K562 (cell line): Measurements from ENCODE around the gene SND1. TPM values are rescaled to one million over a fixed set of nuclear protein-coding genes. Genes with fewer than 3 reads are reported as not detected.

Experiments
- ATAC-seq: fragments of 200-7000 bp; cut with Tn5 transposase; 3 replicates; pipeline ENCODE4 v1.9.1; 2020; ENCODE audit warnings: moderate library complexity
- BruUV-seq: library from RNA; stranded (reverse); fragments of 400-500 nt; replicated peaks from 2 replicates; lab custom pipeline; 2021; lab: Mats Ljungman, UMichigan
- CTCF ChIA-PET: fragments of 300-600 bp; formaldehyde crosslinking; extraction: SDS; loops from one replicate; lab custom pipeline; 2021; ENCODE audit warnings: low intra/inter-chr PET ratio; lab: Yijun Ruan, JAX
- POLR2A ChIA-PET: fragments of 300-600, 350-650 bp; sonication (Branson Sonifier 250); formaldehyde crosslinking; extraction: SDS; loops from one replicate; lab custom pipeline; 2021; ENCODE audit warnings: antibody characterized with exemption, inconsistent platforms; lab: Yijun Ruan, JAX
- DNase-seq, 4 experiments: peaks; one replicate each; pipeline versions ENCODE4 v3.0.0 to v3.0.0-alpha.2; 2011 to 2018; ENCODE audit warnings: low spot score in 3 of 4, mixed read lengths in 3 of 4; ENCODE audit errors: extremely low read depth in 1 of 4
- FAIRE-seq: peaks from 2 replicates; lab custom pipeline; 2011; peaks lifted over from hg19 to GRCh38; lab: Jason Lieb, UNC
- H2AFZ ChIP-seq: 2 replicates; pipeline ENCODE4 v1.6.0; 2011; ENCODE audit warnings: low read depth, low read length, control low read depth, inconsistent platforms
- H3K27ac ChIP-seq: fragments of 200-600 bp; 3 replicates; pipeline ENCODE4 v1.8.0; 2011; ENCODE audit warnings: low read depth, mild to moderate bottlenecking, control low read depth, inconsistent platforms, low read length, moderate library complexity, mixed read lengths; ENCODE audit errors: extremely low read depth
- H3K27me3 ChIP-seq, 2 experiments: fragments of 300-600 bp in 1 of 2; 2 replicates in 1 of 2; 3 replicates in 1 of 2; pipeline versions ENCODE4 v1.6.0 to v1.8.0; 2011; ENCODE audit warnings: inconsistent platforms in 2 of 2, low read length in 2 of 2, mild to moderate bottlenecking in 1 of 2, mixed read lengths in 1 of 2, moderate library complexity in 1 of 2; ENCODE audit not compliant: control insufficient read depth in 2 of 2, insufficient read depth in 2 of 2
- H3K36me3 ChIP-seq: fragments of 300-600 bp; 3 replicates; pipeline ENCODE4 v1.8.0; 2011; ENCODE audit warnings: mild to moderate bottlenecking, low read length, inconsistent platforms; ENCODE audit not compliant: control insufficient read depth, insufficient read depth
- H3K4me1 ChIP-seq, 2 experiments: fragments of 200-600 bp in 1 of 2; replicated peaks in 1 of 2; 2 replicates in 1 of 2; 3 replicates in 1 of 2; pipeline versions ENCODE4 v1.5.1 to v1.8.0; 2011; ENCODE audit warnings: inconsistent platforms in 2 of 2, low read length in 2 of 2, mild to moderate bottlenecking in 1 of 2, mixed read lengths in 1 of 2, moderate library complexity in 1 of 2; ENCODE audit not compliant: control insufficient read depth in 2 of 2, insufficient read depth in 2 of 2
- H3K4me2 ChIP-seq: 2 replicates; pipeline ENCODE4 v1.6.1; 2011; ENCODE audit warnings: low read length, control low read depth, inconsistent platforms, mixed read lengths; ENCODE audit not compliant: insufficient read depth
- H3K4me3 ChIP-seq: fragments of 200-600 bp; sonication (generic), shearing (Covaris generic); 2 replicates; pipeline ENCODE4 v1.5.1; 2016; ENCODE audit warnings: control low read depth, inconsistent platforms
- H3K79me2 ChIP-seq: fragments of 200-600 bp; 3 replicates; pipeline ENCODE4 v1.8.0; 2011; ENCODE audit warnings: low read length, inconsistent platforms; ENCODE audit not compliant: control insufficient read depth, insufficient read depth
- H3K9ac ChIP-seq, 2 experiments: 2 replicates each; pipeline versions ENCODE4 v1.6.0 to v1.6.1; 2011; ENCODE audit warnings: low read depth in 2 of 2, low read length in 2 of 2, control low read depth in 1 of 2, inconsistent platforms in 1 of 2, mild to moderate bottlenecking in 1 of 2, mixed read lengths in 1 of 2; ENCODE audit not compliant: insufficient read depth in 1 of 2
- H3K9me1 ChIP-seq: one replicate; pipeline ENCODE4 v1.6.0; 2011; ENCODE audit warnings: inconsistent platforms, mild to moderate bottlenecking, low read length, moderate library complexity; ENCODE audit not compliant: control insufficient read depth, insufficient read depth
- H3K9me3 ChIP-seq: replicated peaks from 2 replicates; pipeline ENCODE4 v1.5.1; 2011; ENCODE audit warnings: low read depth, low read length, inconsistent platforms; ENCODE audit not compliant: control insufficient read depth, insufficient read depth
- H4K20me1 ChIP-seq: replicated peaks from 2 replicates; pipeline ENCODE4 v1.6.1; 2011; ENCODE audit warnings: low read length, inconsistent platforms, mixed read lengths; ENCODE audit not compliant: control insufficient read depth, insufficient read depth
- ARID1B ChIP-seq: fragments of 450-650 bp; IDR thresholded peaks from 2 replicates; pipeline ENCODE4 v1.6.1; 2016; ENCODE audit warnings: antibody characterized with exemption, mild to moderate bottlenecking, inconsistent platforms
- CBFA2T3 ChIP-seq: fragments of 450-650 bp; IDR thresholded peaks from 2 replicates; pipeline ENCODE4 v1.6.1; 2017
- CBX3 ChIP-seq, 2 experiments: IDR thresholded peaks; 1 replicate in 1 of 2; 2 replicates in 1 of 2; pipeline ENCODE4 v1.6.1; 2012; ENCODE audit warnings: inconsistent platforms in 2 of 2, low read length in 2 of 2, borderline replicate concordance in 1 of 2, control low read depth in 1 of 2
- CEBPG ChIP-seq, 3 experiments: fragments of 200-800 bp in 1 of 3; sonication (Bioruptor generic) in 1 of 3; sonication (generic) in 1 of 3; formaldehyde crosslinking in 1 of 3; IDR thresholded peaks in 2 of 3; conservative IDR thresholded peaks in 1 of 3; 2 replicates each; pipeline versions ENCODE4 v1.6.1 to v1.8.0; 2016 to 2022; ENCODE audit warnings: missing compliant biosample characterization in 2 of 3, missing genetic modification characterization in 2 of 3, mild to moderate bottlenecking in 1 of 3, missing genetic modification reagents in 1 of 3
- EGR1 ChIP-seq: fragments of 450-650 bp; conservative IDR thresholded peaks from 2 replicates; pipeline ENCODE4 v1.6.1; 2017; ENCODE audit warnings: mild to moderate bottlenecking
- FOXA3 ChIP-seq, 2 experiments: fragments of 450-650 bp in 1 of 2; sonication (generic) in 1 of 2; formaldehyde crosslinking; IDR thresholded peaks in 1 of 2; conservative IDR thresholded peaks in 1 of 2; 2 replicates each; pipeline versions ENCODE4 v1.4.0 to v1.8.0; 2020 to 2022; ENCODE audit warnings: mild to moderate bottlenecking in 2 of 2, missing genetic modification reagents in 1 of 2
- HDAC1 ChIP-seq, 2 experiments: fragments of 450-650 bp; IDR thresholded peaks; 2 replicates each; pipeline ENCODE4 v1.6.1; 2016 to 2017; ENCODE audit warnings: inconsistent platforms in 1 of 2, mild to moderate bottlenecking in 1 of 2, moderate library complexity in 1 of 2
- KDM1A ChIP-seq, 2 experiments: fragments of 450-650 bp; IDR thresholded peaks; 2 replicates each; pipeline ENCODE4 v1.6.1; 2016; ENCODE audit warnings: mild to moderate bottlenecking in 2 of 2
- KLF1 ChIP-seq: fragments of 450-650 bp; IDR thresholded peaks from 2 replicates; pipeline ENCODE4 v1.6.1; 2016; ENCODE audit warnings: missing genetic modification characterization, missing compliant biosample characterization
- NCOR1 ChIP-seq: fragments of 450-650 bp; IDR thresholded peaks from 2 replicates; pipeline ENCODE4 v1.6.1; 2016; ENCODE audit warnings: mild to moderate bottlenecking, moderate library complexity
- NFIC ChIP-seq: fragments of 450-650 bp; IDR thresholded peaks from 2 replicates; pipeline ENCODE4 v1.6.1; 2017; ENCODE audit warnings: mild to moderate bottlenecking, inconsistent platforms
- POLR2AphosphoS5 ChIP-seq: IDR thresholded peaks from 2 replicates; pipeline ENCODE4 v1.6.1; 2011; ENCODE audit warnings: mild to moderate bottlenecking, low read depth, low read length, moderate library complexity; ENCODE audit not compliant: control insufficient read depth, insufficient read depth
- SP1 ChIP-seq: sonication (generic); formaldehyde crosslinking; IDR thresholded peaks from 2 replicates; pipeline ENCODE4 v1.8.1; 2022; ENCODE audit warnings: mild to moderate bottlenecking, missing genetic modification reagents
- TCF7 ChIP-seq: sonication (generic); IDR thresholded peaks from 2 replicates; pipeline ENCODE4 v1.6.1; 2016; ENCODE audit warnings: antibody characterized with exemption, borderline replicate concordance
- ZKSCAN1 ChIP-seq: fragments of 150-350 bp; IDR thresholded peaks from 2 replicates; pipeline ENCODE4 v1.6.1; 2016; ENCODE audit warnings: low read depth, low read length
- ZNF175 ChIP-seq: fragments of 200-800 bp; sonication (Bioruptor generic); IDR thresholded peaks from 2 replicates; pipeline ENCODE4 v1.6.1; 2016; ENCODE audit warnings: low read depth, mild to moderate bottlenecking, missing genetic modification characterization, missing compliant biosample characterization
- ZNF232 ChIP-seq: sonication (generic); formaldehyde crosslinking; IDR thresholded peaks from 2 replicates; pipeline ENCODE4 v1.8.0; 2022; ENCODE audit warnings: mild to moderate bottlenecking, missing genetic modification reagents
- WGBS: fragments of 100-300 bp; shearing (Covaris generic); methylation state at CpG from one replicate; pipeline ENCODE4 v1.1.6; 2016; ENCODE audit warnings: low coverage, mixed read lengths; ENCODE audit not compliant: insufficient coverage; ENCODE audit errors: missing lambda C conversion rate; 5-methylcytosine and 5-hydroxymethylcytosine counted together
- in situ Hi-C: fragments of 300-500 bp; cut with MboI; formaldehyde crosslinking; loops from 4 replicates; pipeline ENCODE4 v1.15.0; 2018; ENCODE audit warnings: inconsistent platforms, mixed read lengths
- intact Hi-C: fragments of 100-400 bp; cut with micrococcal nuclease; formaldehyde crosslinking; loops from 2 replicates; pipeline ENCODE4 v1.14.2; 2022
- polyA plus RNA-seq, 8 experiments: library from polyadenylated mRNA; depleted of rRNA in 4 of 8; stranded (reverse) in 5 of 8; unstranded in 3 of 8; fragments of >200 nt; fragmentation: Nextera tagmentation in 2 of 8; fragmentation: Illumina TruSeq in 1 of 8; extraction: Ambion mirVana in 2 of 8; extraction: Trizol in 1 of 8; gene quantifications; 2 replicates each; pipeline versions ENCODE4 v1.2.1 to v1.2.3, GENCODE V29; 2011 to 2014; ENCODE audit warnings: inconsistent platforms in 1 of 8, missing spikeins in 1 of 8
- total RNA-seq, 7 experiments: library from RNA; depleted of rRNA in 6 of 7; stranded (reverse); fragments of >200 nt in 6 of 7; fragmentation: Illumina TruSeq in 2 of 7; extraction: Trizol in 2 of 7; gene quantifications; 2 replicates each; pipeline versions ENCODE4 v1.2.1 to v1.2.3, GENCODE V29; 2011 to 2021; ENCODE audit warnings: low replicate concordance in 1 of 7
- TF ChIP-seq, protein P1 (sequence below): fragments of 450-650 bp; IDR thresholded peaks from 2 replicates; pipeline ENCODE4 v1.6.1; 2016
- TF ChIP-seq, protein P2 (sequence below): IDR thresholded peaks from 2 replicates; pipeline ENCODE4 v1.6.1; 2014; ENCODE audit warnings: antibody characterized with exemption

SND1 gene
- total and polyA plus RNA-seq, 9 of the 15 experiments (the other 6 are each of a cell fraction or from before 2014, with no cell fraction given): 46.5 to 307 (median 191) TPM

DNA sequence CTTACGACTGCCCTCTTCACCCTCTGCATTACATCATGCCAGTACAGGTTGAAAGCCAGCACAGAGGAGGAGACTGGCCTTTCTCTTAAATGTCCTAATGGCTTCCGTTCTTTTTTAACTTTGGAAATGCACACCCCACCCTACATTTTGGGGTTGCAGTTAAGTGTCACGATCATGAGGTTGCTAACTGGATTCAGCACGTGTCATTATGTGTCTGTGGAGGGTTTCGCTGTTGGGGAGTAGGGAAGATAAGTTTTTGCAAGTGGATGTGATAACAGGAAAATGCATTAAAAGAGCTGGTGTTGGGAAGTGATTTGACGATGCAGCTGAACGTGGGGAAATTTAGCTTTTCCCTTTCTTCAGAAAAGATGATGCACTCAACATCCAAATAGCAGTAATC lies 243.4 kb downstream of the SND1 start (continued):
- no peak for TF ChIP-seq CEBPG (CRISPR knock-in tag; IDR thresholded peaks at IDR 0.05)
- TF ChIP-seq CEBPG (tag; conservative IDR thresholded peaks at IDR 0.05 in 1 of 2, IDR thresholded peaks at IDR 0.05 in 1 of 2): peak in 1 of 2 experiments; percentile 45; a peak in 1 of 4 replicates
- peak in 1 of 2 experiments; percentile 43; a peak in 1 of 4 replicates for TF ChIP-seq HDAC1 (IDR thresholded peaks at IDR 0.05)

DNA sequence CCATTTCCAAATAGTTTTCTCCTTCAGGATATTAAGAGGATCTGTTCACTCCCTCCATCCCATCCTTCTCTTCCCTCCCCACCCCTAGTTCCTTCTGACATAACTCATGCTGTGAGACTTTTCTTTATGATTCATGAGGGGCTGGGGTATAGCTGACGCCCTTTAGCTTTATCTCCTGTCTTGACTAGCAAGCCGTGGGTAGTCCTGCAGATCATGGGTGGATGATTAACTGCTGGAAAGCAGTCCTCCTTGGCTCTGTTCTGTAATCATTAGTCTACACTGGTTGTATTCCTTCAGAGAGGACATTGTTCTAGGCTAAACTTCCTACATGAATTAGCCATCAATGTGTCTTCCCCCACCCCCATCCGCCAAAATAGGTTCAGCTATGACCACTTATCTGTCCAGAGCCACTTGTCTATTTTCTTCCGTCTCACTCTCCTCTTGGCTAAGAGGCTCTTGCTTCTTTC lies 243.9 kb downstream of the SND1 start:
- BruUV-seq: no TSS peak
- TF ChIP-seq, protein P1, sequence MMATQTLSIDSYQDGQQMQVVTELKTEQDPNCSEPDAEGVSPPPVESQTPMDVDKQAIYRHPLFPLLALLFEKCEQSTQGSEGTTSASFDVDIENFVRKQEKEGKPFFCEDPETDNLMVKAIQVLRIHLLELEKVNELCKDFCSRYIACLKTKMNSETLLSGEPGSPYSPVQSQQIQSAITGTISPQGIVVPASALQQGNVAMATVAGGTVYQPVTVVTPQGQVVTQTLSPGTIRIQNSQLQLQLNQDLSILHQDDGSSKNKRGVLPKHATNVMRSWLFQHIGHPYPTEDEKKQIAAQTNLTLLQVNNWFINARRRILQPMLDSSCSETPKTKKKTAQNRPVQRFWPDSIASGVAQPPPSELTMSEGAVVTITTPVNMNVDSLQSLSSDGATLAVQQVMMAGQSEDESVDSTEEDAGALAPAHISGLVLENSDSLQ: peak; percentile 87
- 0 out of 3 replicates have a peak, but pooled peaks of 1 of the 2 experiments have one; percentile 13 for TF ChIP-seq CBX3 (IDR thresholded peaks at IDR 0.05; ENCODE audit: borderline replicate concordance in 1 of 2, low read length in 2 of 2)
- TF ChIP-seq ZNF175 (CRISPR knock-in tag): peak; percentile 80
- TF ChIP-seq NFIC: peak; percentile 41; the same call in 1 of the 2 replicates
- peak; percentile 82 for TF ChIP-seq NCOR1
- peak; percentile 83 for TF ChIP-seq EGR1
- peak; percentile 91 for TF ChIP-seq CBFA2T3
- peak; percentile 80 for TF ChIP-seq ARID1B
- no peak for TF ChIP-seq TCF7
- TF ChIP-seq POLR2AphosphoS5: peak; percentile 74; the same call in 1 of the 2 replicates
- TF ChIP-seq HDAC1 (IDR thresholded peaks at IDR 0.05): peak in 1 of 2 experiments; percentile 36; a peak in 1 of 4 replicates
- TF ChIP-seq ZNF232 (CRISPR knock-in tag): no peak
- TF ChIP-seq KDM1A (IDR thresholded peaks at IDR 0.05): peak in 1 of 2 experiments; percentile 30; a peak in 2 of 4 replicates
- 0 out of 2 replicates have a peak, but pooled peaks have one; percentile 69 for TF ChIP-seq KLF1 (tag)
- 0 out of 2 replicates have a peak, but pooled peaks have one; percentile 50 for TF ChIP-seq SP1 (CRISPR knock-in tag)
- TF ChIP-seq FOXA3 (CRISPR knock-in tag; conservative IDR thresholded peaks at IDR 0.05 in 1 of 2, IDR thresholded peaks at IDR 0.05 in 1 of 2): no peak
- TF ChIP-seq, protein P2, sequence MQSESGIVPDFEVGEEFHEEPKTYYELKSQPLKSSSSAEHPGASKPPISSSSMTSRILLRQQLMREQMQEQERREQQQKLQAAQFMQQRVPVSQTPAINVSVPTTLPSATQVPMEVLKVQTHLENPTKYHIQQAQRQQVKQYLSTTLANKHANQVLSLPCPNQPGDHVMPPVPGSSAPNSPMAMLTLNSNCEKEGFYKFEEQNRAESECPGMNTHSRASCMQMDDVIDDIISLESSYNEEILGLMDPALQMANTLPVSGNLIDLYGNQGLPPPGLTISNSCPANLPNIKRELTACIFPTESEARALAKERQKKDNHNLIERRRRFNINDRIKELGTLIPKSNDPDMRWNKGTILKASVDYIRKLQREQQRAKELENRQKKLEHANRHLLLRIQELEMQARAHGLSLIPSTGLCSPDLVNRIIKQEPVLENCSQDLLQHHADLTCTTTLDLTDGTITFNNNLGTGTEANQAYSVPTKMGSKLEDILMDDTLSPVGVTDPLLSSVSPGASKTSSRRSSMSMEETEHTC: no peak
- 0 out of 2 replicates have a peak, but pooled peaks have one; percentile 33 for TF ChIP-seq ZKSCAN1

More for the DNA sequence above, 243.9 kb downstream of the SND1 start:
- Histone ChIP-seq H3K4me3 (no peak overlapping the region), H3K9ac (no peak overlapping the region), H4K20me1 (peaks cover 27% of the 10 kb centered on the region), H3K9me1 (peaks cover 15% of the 10 kb centered on the region), H2AFZ (no peak overlapping the region), H3K9me3 (no peaks in the 10 kb centered on the region), H3K4me2 (peak overlapping the region; percentile 44; the same call in 1 of the 2 replicates), H3K79me2 (peaks cover 75% of the 10 kb centered on the region), H3K4me1 (peaks cover 42 to 80% of the 10 kb centered on the region in 2 experiments), H3K36me3 (peaks cover 65% of the 10 kb centered on the region), H3K27me3 (no peaks in the 10 kb centered on the region), H3K27ac (peak overlapping the region; percentile 28; the same call in 2 of the 3 replicates)
- ChIA-PET POLR2A (interaction anchor here (0.7 to 2.4 kb wide), 14 partner anchors 9 to 448 kb away, joined by 3 to 10 read pairs (median 4); partner anchors contain the start of gene RBM28), CTCF (no interaction called here)
- DNase-seq (peak; percentile 56 to 91 (median 72)), ATAC-seq (peak; percentile 76), FAIRE-seq (peak; percentile 91)
- 2% methylated on average over 4 of the region's 4 CpGs for WGBS
- in situ Hi-C loops: no loop called here
- intact Hi-C loops: no loop called here
